Stimulated activated CD4-positive, alpha-beta T cell treated with anti-CD3 and anti-CD28 coated beads, Interleukin-2, amount 100 ng/mL, for 48 hours (primary cell): ENCODE data around the gene FGF11.
A peak's percentile ranks its signal among the peaks of the same experiment; 100 is the strongest.

ENCODE experiments used
- DNase-seq, 2 donors: peaks; one replicate each; pipeline ENCODE4 v3.0.0-alpha.2; 2020

The FGF11 gene

DNA sequence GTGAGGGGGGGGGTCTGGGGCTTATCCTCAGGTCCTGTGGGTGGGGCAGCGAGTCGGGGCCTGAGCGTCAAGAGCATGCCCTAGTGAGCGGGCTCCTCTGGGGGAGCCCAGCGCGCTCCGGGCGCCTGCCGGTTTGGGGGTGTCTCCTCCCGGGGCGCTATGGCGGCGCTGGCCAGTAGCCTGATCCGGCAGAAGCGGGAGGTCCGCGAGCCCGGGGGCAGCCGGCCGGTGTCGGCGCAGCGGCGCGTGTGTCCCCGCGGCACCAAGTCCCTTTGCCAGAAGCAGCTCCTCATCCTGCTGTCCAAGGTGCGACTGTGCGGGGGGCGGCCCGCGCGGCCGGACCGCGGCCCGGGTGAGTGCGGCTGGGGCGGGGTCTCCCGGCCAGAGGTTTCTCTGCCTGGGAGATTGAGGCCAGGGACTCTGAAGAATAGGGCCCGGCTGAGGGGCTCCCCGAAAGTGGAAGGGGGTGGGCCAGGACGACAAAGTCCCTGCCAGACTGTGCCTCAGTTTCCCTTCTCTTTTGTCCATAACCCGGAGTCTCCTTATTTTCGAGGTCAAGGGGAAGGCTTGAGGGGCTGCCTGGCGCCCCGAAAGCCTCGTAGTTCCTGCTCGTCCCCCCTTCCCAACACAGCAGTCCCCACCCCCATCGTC, at the start of gene FGF11:
FGF11 (plus strand) TSS at position 51 of the 651 bp plus-strand sequence; CDS start at position 160, 109 bp downstream.
- DNase-seq = no peak

DNA sequence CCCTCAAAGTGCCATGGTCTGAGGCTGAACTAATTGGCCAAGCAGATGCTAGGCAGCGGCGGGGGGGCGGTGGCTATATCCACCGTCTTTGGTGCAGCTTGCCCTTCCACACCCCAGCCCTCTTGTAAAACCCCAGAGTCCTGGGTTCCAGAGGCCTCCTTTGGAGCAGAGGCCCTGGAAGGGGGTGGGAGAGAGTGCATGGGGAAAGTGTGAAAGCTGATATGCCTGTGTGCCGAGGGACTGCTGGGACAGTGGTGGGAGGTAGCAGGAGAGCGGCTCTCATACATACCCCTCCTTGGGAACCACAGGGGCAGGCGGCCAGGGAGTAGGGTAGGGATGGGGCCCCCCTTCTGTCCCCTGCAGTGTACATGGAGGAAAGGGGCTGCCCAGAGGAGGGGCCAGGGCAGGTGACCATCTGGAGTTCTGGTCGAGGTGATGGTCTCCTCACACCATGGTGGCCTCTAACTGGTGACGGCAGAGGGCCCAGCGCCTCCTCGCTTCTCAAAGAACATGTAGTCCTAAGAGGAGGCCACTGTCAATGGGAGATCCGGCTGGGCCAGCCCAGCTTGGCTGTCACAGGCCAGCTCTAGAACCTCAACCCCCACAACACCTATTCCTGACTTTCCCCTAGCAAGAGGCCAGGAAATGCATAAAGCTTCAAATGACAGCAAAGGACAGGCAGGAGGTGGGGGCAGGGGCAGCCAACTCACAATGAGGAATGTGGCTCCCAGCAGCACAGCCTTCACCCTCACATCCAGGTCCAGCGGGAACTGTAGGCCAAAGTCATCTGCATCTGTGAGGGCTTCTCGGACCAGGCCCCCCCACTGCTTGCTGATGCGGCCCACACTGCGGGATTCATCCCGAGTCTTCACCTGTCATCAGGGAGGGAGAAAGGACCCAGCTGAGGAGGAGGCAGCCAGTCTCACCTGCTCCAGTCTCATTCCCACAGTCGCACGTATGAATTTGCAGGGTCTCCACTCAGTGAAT, 49.1 kb upstream of the FGF11 start:
- DNase-seq = no peak

DNA sequence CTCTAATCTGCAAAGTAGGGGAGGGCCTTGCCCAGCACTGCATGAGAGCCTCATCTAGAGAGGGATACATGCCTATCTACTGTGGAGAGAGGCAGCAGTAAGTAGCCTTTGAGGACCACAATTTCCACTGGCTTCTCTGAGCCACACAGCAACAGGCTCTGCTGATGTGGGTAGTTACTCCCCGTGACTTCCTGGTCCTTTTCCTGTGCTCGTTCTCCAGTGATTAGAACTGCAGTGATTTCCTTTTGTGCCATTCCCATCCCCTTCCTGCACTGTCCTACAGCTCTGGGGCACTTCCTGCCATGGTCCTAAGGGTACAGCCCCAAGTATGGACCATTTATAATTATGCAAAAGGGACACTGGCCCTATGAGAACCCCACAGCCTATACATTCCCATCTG, 48.0 kb upstream of the FGF11 start:
- no peak for DNase-seq

DNA sequence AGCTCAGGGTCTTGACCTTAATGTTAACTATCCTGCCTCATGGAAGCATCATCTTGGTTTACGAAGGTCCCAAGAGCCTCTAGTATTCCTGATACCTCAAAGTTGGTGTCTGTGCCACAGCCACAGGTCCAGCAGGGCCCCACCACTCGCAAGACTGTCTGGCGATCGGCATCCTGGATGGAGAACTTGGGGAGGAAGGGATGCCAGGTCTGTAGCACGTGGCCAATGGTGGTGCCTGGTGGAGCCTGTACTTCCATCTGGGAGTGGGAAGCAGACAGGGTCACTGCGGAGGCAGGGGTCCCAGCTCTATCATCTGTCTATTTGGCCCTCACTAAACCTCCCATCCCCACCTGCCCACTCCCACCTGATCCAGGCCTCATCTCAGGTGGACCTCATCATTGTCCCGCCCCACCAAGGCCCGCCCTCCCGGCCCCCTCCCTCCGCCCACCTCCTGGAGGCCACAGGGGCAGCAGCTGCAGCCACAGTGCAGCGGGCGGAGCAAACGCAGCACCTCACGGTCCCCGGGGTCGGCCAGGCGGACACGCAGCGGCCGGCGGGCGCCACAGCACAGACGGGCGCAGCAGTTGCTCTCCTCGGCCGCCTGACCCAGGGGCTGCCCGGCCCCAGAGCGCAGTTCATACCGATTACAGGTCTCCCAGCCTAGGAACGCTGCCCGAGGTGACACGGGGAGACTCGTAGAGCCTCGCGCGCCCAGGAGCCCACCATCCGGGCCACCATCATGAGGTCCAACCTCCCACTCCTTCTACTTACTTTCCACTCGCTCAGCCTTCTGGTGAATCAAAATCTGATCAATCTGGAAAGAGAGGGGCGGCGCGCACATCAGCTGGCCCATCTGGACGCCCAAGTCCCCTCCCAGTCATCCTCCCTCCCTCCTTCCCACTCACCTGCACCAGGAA, 46.4 kb upstream of the FGF11 start:
- no peak for DNase-seq

DNA sequence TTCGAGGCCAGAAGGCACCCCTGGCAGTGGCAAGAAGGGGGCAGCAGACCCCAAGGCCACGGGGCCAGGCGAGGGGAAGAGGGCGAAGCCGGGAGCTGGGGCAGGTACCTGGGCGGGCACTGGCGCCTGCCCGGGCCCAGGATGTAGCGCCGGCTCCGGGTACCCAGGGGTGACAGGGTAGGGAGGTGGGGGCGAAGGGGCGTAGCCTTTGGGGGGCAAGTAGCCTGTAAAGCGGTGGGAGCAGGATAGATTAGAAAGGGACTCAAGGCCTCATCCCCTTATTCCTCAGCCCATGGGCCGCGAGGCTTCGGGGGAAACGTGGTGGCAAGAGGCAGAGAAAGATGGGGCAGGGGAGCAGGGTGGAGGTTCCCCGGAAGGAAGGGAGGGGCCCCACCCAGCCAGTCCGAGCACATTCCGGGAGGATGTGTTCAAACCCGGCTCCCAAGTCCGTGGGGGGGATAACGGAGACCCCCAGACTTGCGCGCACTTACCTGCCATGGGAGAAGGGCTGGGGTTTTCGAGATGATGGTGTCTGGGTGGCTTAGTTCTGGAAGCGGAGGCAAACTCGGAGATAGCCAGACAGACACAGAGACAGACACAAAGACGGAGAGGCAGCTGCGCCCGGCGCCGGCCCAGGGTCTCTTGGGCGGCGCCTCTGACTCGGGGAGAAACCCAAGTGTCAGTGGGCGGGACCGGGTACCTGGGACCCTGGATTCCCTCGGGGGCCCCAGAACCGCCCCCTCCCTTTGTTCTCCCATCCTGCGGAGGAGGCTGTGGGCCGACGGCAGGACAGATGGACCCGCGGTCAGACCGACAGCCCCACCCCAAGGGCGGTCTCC, 45.5 kb upstream of the FGF11 start:
- DNase-seq = no peak

DNA sequence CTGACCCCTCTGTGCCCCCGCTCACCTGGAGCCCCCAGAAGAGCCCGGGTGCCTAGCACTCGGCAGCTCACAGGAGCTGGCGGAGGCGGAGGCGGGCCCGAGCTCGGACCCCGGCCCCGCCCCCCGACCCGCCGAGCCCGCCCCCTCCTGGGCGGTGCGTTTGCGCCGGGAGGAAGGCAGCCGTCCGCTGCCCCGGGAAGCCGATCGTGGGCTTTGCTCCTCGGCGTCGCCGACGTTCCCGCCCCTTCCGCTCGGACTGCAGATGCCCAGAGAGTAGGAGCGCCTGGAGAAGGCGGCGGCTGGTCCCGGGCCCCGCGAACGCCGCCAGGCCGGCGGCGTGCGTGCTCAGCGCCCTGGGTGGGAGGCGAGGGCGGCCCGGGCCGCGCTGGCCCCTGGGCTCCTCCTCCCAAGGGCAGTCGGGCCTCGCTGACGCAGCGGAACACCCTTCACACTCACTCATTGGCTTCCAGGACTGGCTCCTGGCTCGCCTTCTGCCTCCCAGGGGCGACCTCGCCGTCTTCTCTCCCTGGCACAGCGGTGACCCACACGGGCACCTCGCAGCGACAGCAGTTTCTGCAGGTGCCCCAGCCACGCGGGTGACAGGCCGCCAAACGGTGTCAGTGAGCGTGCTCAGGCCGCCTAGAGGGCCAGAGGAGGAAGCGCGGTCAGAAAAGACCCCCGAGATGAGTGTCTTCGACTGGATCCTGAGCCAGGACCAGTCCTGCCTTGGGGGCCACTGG, 44.7 kb upstream of the FGF11 start, which contains the start of gene PLSCR3:
PLSCR3 (minus strand) TSS at position 74 of the 740 bp plus-strand sequence. CDS start 415 bp downstream, outside the sequence.
- DNase-seq = peak; percentile 82 to 85

DNA sequence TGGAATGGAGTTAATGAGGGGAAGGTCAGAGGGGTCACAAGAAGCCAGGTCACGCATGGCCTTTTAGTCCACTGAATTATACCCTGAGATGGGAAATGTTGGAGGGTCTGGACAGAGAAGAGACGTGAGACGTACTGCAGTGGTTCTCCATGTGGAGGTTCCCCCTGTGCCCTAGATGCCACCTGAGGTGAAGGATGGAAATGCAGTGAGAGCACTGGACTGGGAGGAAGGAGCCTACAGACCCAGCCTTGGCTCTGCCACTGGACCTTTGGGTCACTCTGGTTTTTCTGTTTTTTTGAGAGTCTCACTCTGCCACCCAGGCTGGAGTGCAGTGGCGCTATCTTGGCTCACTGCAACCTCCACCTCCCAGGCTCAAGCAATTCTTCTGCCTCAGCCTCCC, 43.2 kb upstream of the FGF11 start:
- no peak for DNase-seq

DNA sequence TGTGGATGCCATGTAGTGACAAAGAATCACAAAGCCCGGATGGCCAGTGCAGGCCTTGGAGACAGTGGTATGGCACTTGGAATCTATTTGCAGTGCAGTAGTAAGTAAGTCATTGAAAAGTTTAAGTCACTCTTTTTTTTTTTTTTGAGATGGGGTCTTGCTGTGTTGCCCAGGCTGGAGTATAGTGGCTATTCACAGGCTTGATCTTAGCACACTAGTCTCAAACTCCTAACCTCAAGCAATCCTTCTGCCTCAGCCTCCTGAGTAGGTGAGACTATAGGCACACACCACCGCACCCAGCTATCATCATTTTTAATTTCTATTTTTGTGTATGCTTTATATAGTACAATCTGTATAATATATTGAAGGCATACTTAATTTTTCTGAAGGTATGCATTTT, 40.7 kb upstream of the FGF11 start:
- no peak for DNase-seq

DNA sequence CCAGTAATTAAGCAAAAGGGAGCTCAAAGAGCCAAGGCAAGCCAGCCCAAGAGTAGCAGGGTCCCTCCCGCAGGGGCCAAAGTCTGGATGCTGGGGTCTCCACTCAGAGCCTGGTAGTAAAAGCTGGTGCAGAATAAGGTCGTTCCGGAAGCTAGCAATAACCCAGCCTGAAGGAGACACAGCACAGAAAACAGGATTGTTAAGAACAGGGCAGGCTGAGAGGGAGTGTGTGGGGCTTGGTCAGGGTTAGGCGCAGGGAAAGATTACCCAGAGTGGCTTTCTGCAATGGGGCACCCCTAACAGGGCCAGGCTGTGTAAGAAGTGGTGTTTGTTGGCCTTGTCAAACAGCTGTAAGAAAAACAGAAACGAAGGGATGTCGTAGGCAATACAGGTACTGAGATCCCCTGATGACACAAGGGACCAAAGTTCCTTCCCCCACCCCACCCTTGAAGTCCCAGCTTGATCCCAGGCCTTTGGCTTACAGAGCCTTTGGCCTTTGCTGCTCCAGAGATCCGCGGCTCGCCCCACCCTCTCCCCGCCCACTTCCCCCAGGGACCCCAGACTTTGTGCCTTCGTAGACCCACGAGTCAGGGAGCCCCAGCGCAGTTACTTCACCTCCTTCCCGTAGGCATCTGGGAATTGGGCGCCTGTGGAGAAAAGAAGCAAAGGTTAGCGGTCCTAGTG, 36.1 kb upstream of the FGF11 start:
- DNase-seq = no peak

DNA sequence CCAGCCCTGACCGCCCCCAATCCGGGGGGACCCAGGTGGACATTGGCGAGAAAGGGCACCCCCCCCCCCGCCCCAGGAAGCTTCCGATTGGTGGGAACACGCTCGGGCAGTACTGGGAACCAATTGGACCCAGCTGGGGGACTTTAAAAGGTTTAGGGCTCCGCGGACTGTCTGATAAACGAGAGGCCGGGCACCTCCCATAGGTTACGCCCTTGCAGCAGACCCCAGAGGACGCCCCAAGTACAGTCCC, 35.7 kb upstream of the FGF11 start:
- no peak for DNase-seq

DNA sequence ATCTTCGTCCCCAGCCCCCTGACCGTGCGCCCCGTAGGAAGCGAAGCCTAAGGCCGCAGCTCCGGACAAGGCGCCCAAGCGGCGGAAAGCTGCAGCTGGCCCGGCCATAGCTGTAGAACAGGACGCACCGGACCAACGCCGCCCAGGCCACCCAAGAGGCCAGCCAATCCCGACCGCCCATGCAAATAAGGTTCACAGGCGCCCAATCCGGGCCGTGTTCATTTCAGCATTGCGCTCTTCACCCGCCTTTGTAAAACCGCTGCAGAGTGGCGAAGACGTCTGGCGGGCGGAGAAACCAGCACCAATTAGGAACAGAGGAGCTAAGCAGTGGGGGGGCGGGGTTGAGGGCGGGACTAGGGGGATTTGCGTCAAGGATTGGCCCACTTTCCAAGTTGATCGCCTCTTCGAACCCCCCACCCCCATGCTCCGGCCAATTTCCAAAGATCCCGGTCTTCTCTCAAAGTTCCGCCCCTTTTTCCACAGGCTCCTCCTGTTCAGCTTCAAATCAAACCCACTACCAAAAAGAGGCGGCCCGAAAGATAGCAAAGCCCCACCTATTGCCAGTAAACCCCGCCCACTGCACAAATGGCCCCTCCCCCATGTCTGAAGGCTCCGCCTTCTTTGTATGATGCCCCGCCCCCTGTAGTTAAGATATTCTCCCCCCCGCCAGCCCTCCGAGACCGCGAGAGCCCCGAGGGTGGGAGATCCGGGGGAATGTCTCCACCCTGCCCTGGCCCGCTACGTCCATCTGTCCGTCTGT, 35.2 kb upstream of the FGF11 start, which contains the start of gene TMEM256:
TMEM256 (minus strand) TSS at position 121 of the 760 bp plus-strand sequence; CDS start at position 108, 13 bp downstream.
- DNase-seq = peak; percentile 89 to 90

DNA sequence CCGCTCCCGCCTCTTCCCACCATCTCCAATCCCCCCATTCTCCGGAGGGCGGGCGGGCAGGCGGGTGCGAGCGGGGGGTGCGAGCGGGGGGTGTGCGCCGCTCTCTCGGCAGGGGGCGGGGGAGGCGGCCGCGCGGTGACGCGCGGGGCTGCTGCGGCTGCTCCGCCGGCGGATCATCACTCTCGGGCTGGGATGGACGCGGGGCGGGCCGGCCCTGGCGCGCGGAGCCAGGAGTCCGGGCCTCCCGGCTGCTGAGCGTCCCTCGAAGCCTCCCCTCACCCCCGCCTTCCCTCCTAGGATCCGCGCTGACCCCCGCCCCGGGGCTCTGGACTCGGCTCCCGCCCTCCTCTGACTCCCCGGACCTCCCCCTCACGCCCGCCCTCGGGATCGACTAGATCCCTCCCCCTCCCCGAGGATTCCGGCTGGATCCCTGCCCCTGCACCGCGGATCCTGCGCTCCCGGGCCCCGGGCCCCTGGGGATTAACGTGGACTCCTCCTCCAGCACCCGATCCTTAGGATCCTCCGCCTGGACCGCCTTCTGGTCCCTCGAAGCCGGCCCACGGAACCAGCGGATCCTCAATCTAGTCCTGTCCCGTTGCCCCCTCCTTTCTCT, 34.5 kb upstream of the FGF11 start:
- DNase-seq = no peak

DNA sequence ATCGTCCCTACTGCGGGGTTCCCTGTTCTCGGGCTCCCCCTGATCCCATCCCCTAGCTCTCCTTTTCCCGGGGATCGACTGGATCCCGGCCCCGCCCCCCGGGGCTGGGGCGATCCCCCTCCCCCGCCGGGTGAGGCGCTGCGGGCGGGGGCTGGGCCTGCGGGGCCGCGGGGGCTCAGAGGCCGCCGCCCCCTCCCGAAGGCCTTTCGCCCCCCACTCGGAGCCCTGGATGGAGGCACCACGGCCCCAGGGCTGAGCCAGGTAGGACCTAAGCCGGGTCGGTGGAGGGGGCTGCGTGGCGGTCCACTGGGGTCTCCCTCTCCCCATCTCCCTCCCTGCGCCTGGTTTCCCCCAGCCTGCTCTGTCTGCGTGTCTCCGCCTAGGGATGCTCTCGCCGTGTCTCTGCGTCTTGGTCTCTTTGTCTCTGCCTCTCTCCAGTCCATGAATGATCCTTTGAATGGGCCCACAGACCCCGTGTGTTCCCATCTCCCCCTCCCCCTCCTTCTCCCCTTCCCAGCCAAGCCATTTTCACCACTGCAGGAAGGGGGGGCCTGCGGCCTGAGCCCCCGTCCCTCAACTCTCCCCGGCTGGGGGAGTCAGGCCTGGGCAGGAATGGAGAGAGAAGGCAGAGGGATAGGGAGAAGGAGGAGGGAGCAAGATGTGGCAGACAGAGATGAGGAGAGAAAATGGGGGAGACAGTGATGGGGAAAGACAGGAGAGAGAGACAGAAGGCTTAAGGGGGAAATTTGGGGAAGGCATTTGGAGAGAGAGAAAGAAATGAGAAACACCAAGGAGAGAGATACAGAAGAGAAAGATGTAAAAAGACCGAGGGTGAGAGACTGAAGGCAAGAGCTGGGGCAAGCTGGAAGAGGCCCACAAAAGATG, 33.7 kb upstream of the FGF11 start:
- DNase-seq = no peak

DNA sequence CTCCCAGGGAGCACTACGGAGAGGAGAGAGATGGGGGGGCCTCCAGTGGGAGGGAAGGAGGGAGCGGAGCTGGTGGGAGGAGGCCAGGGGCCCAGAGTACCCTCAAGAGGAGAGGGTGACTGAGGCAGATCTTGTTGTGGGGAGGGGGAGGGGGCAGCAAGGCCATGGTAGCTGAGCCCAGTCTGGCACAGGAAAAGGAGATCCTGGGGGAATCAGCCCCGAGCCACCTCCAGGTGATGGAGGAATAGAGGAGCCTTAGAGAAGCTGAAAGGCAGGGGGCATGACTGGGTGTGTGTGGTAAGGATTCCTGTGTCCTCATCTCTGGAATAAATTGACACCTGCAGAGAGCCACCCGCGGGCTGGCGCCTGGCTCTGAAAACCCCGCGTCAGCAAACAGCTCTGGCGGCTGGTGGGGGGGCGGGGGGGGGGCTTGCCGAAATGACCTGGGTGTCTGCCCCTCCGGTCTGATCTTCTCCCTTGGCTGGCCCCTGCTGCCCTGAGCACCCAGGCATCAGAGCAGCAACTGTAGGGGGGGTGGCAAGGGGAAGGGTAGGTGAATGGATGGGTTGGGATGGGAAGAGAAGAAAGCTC, 33.0 kb upstream of the FGF11 start:
- DNase-seq = no peak

DNA sequence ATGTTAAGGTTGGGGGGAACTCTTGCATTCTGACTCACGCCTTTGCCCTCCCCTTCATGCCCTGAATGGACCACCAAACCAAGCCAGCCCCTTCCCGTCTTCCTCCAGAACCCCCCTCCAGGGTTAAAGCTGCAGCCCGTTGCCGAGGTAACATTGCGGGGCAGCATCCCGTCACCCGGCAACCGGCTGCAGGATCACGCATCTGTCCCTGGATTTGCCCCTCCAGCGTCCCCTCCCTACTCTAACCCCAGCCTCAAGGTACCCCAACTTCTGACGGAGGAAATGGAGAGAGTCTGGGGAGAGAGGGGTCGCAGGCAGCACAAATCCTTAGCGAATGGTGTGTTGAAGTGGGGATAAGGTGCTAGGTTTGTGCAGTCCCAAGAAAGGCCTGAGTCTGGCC, 32.2 kb upstream of the FGF11 start:
- no peak for DNase-seq

DNA sequence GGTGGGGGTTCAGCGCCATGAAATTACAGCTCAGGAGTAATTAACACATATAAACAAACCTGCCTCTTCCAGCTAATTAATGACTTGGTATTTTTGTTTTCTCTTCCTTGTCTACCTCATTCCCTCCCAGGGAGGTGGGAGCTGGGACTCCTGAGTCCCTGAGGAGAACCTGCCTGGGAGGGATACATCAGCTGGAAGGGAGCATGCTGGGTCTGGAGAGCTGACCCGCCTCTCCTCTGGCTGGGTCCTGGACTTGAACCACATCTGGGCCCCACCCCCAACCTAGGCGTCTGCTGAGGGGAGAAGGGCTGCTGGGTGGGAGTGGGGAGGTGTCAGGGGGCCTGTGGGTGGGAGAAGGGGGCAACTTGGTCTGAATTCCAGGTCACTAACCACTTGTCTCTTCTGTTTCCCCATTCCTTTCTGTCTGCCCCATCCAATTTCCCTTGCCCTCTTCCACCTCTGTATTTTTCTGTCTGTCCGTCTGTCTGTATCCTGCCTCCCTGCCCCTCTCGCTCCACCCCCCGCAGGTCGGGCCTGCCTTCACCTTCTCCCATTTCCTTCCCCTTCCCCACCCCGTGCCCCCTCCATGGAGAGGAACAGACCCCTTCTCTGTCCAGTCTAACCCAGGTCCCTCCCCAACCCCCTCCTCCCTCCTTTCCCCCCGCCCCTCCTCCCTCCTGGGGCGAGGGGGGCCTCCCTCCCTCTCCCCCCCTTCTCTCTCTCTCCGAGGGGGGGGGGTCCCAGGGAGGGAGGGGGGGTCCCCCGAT, 31.6 kb upstream of the FGF11 start, which contains the start of gene NLGN2:
NLGN2 (plus strand) TSS at position 361 of the 767 bp plus-strand sequence. CDS start 411 bp downstream, outside the sequence.
- no peak for DNase-seq

DNA sequence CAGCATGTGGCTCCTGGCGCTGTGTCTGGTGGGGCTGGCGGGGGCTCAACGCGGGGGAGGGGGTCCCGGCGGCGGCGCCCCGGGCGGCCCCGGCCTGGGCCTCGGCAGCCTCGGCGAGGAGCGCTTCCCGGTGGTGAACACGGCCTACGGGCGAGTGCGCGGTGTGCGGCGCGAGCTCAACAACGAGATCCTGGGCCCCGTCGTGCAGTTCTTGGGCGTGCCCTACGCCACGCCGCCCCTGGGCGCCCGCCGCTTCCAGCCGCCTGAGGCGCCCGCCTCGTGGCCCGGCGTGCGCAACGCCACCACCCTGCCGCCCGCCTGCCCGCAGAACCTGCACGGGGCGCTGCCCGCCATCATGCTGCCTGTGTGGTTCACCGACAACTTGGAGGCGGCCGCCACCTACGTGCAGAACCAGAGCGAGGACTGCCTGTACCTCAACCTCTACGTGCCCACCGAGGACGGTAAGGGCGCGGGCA, 31.0 kb upstream of the FGF11 start:
- no peak for DNase-seq
